Tibial nerve (tissue), 4 donors: ENCODE results near the gene IP6K1. TPM values are rescaled to one million over a fixed set of nuclear protein-coding genes. Genes with fewer than 3 reads are reported as not detected.

ENCODE experiments used
- DNase-seq, 2 donors: peaks; one replicate each; pipeline ENCODE4 v3.0.0-alpha.2; 2019; ENCODE audit warnings: low spot score in 2 of 2
- H3K27ac ChIP-seq, 4 donors: fragments of 200-600 bp; sonication (generic) in 3 of 4; one replicate each; pipeline ENCODE4 v1.5.1; 2017 to 2019; ENCODE audit warnings: mild to moderate bottlenecking in 1 of 4
- H3K27me3 ChIP-seq, 2 donors: fragments of 200-600 bp; sonication (generic) in 1 of 2; one replicate each; pipeline versions ENCODE4 v1.5.1 to v1.6.0; 2017 to 2019
- H3K36me3 ChIP-seq, 3 donors: fragments of 200-600 bp; sonication (generic); one replicate each; pipeline ENCODE4 v1.5.1; 2018 to 2019
- H3K4me1 ChIP-seq, 4 donors: fragments of 200-600 bp; sonication (generic) in 3 of 4; one replicate each; pipeline ENCODE4 v1.5.1; 2017 to 2019
- H3K4me3 ChIP-seq, 4 donors: fragments of 200-600 bp; sonication (generic) in 3 of 4; one replicate each; pipeline ENCODE4 v1.5.1; 2017 to 2019; ENCODE audit warnings: mild to moderate bottlenecking in 1 of 4, moderate library complexity in 1 of 4
- H3K9me3 ChIP-seq, 4 donors: fragments of 200-600 bp; sonication (generic) in 3 of 4; one replicate each; pipeline ENCODE4 v1.5.1; 2017 to 2019
- CTCF ChIP-seq, 5 experiments: fragments of 200-600 bp in 3 of 5; fragments of 450-650 bp in 2 of 5; sonication (generic) in 3 of 5; IDR thresholded peaks; one replicate each; pipeline ENCODE4 v1.5.1; 2016 to 2019; ENCODE audit warnings: antibody characterized with exemption in 5 of 5, mild to moderate bottlenecking in 3 of 5, moderate library complexity in 2 of 5
- EP300 ChIP-seq, 2 donors: sonication (generic); formaldehyde crosslinking; IDR thresholded peaks; one replicate each; pipeline ENCODE4 v1.6.1; 2017; ENCODE audit warnings: antibody characterized with exemption in 2 of 2, mild to moderate bottlenecking in 1 of 2
- POLR2A ChIP-seq, 2 donors: fragments of 450-650 bp; IDR thresholded peaks; one replicate each; pipeline ENCODE4 v1.6.1; 2017; ENCODE audit warnings: antibody characterized with exemption in 2 of 2, mild to moderate bottlenecking in 2 of 2, moderate library complexity in 2 of 2
- WGBS, 2 donors: methylation state at CpG; one replicate each; pipeline ENCODE4 v1.1.5; 2018; 5-methylcytosine and 5-hydroxymethylcytosine counted together
- total RNA-seq, 4 donors: library from RNA; depleted of rRNA; stranded (reverse); fragments of >200 nt; gene quantifications; one replicate each; pipeline ENCODE4 v1.1.0, GENCODE V29; 2016

The IP6K1 gene
- total RNA-seq, 4 donors from 2014 or later, result 43.2 to 77.5 (median 50.7) TPM

GRCh38 chr3:49723628-49724551 is 62.5 kb downstream of the IP6K1 start, which contains the start of gene GMPPB:
Gene GMPPB (minus strand): TSS chr3:49723951. CDS start chr3:49723726, 225 bp downstream.
- Histone ChIP-seq H3K36me3 (peaks cover 0 to 58% (median 0%) of the 10 kb centered on the region in 3 donors), H3K4me1 (peaks cover 0 to 47% (median 21%) of the 10 kb centered on the region in 4 donors)

GRCh38 chr3:49723296-49723627 is 63.1 kb downstream of the IP6K1 start:
- Histone ChIP-seq H3K4me1 (peaks cover 0 to 54% (median 24%) of the 10 kb centered on the region in 4 donors), H3K36me3 (peaks cover 0 to 51% (median 0%) of the 10 kb centered on the region in 3 donors), H3K9me3 (no peaks in the 10 kb centered on the region), H3K27me3 (no peaks in the 10 kb centered on the region), H3K4me3 (peak overlapping the region; percentile 74 to 98 (median 94)), H3K27ac (peak overlapping the region; percentile 77 to 96 (median 92))
- peak in 1 of 2 donors; percentile 23 for DNase-seq
- 0 to 4% methylated on average over 9 to 11 of the region's 20 CpGs for WGBS, 2 donors
- no peak for TF ChIP-seq EP300 (IDR thresholded peaks at IDR 0.05)
- no peak for TF ChIP-seq CTCF (IDR thresholded peaks at IDR 0.05)
- TF ChIP-seq POLR2A (IDR thresholded peaks at IDR 0.05), result no peak

More at GRCh38 chr3:49723628-49724551, 62.5 kb downstream of the IP6K1 start, which contains the start of gene GMPPB:
- TF ChIP-seq EP300 (IDR thresholded peaks at IDR 0.05), result peak; percentile 67 to 82
- peak in 1 of 5 experiments; percentile 41 for TF ChIP-seq CTCF (IDR thresholded peaks at IDR 0.05)
- TF ChIP-seq POLR2A (IDR thresholded peaks at IDR 0.05), result peak; percentile 9 to 63
- peak; percentile 90 to 94 for DNase-seq
- Histone ChIP-seq H3K27ac (peak within 1 kb of the TSS; percentile 77 to 96 (median 92)), H3K4me3 (peak within 1 kb of the TSS; percentile 74 to 98 (median 94)), H3K9me3 (no peaks in the 10 kb centered on the region), H3K27me3 (no peaks in the 10 kb centered on the region)
- 0 to 1% methylated on average over 22 to 31 of the region's 102 CpGs for WGBS, 2 donors

- peaks cover 0 to 49% (median 0%) of the 10 kb centered on the region in 3 donors for H3K36me3 ChIP-seq
- DNase-seq, result peak in 1 of 2 donors; percentile 10
- H3K4me3 ChIP-seq, result peak overlapping the region; percentile 74 to 98 (median 94)
- H3K9me3 ChIP-seq, result no peaks in the 10 kb centered on the region
- H3K27me3 ChIP-seq, result no peaks in the 10 kb centered on the region
- WGBS, 2 donors, result 45 to 52% methylated on average over 8 of the region's 8 CpGs
- TF ChIP-seq POLR2A (IDR thresholded peaks at IDR 0.05) (no peak), EP300 (IDR thresholded peaks at IDR 0.05) (no peak)
- H3K27ac ChIP-seq, result peak overlapping the region; percentile 77 to 96 (median 92)
- peaks cover 0 to 55% (median 24%) of the 10 kb centered on the region in 4 donors for H3K4me1 ChIP-seq
Measured at GRCh38 chr3:49722896-49723295, 63.4 kb downstream of the IP6K1 start.

- no peaks in the 10 kb centered on the region for H3K27me3 ChIP-seq
- H3K27ac ChIP-seq, result peak overlapping the region in 1 of 4 donors; percentile 96
- no peaks in the 10 kb centered on the region for H3K9me3 ChIP-seq
- TF ChIP-seq EP300 (IDR thresholded peaks at IDR 0.05) (no peak), POLR2A (IDR thresholded peaks at IDR 0.05) (no peak), CTCF (IDR thresholded peaks at IDR 0.05) (no peak)
- 81% methylated on average over 23 to 25 of the region's 26 CpGs for WGBS, 2 donors
- DNase-seq, result peak in 1 of 2 donors; percentile 11
- peak overlapping the region in 1 of 4 donors; percentile 98 for H3K4me3 ChIP-seq
- H3K36me3 ChIP-seq, result peaks cover 0 to 49% (median 0%) of the 10 kb centered on the region in 3 donors
- H3K4me1 ChIP-seq, result peaks cover 0 to 55% (median 24%) of the 10 kb centered on the region in 4 donors
Measured at GRCh38 chr3:49721896-49722781, 64.2 kb downstream of the IP6K1 start.

- no peak overlapping the region for H3K27ac ChIP-seq
- no peaks in the 10 kb centered on the region for H3K9me3 ChIP-seq
- peaks cover 0 to 55% (median 24%) of the 10 kb centered on the region in 4 donors for H3K4me1 ChIP-seq
- DNase-seq, result no peak
- no peaks in the 10 kb centered on the region for H3K27me3 ChIP-seq
- no peak overlapping the region for H3K4me3 ChIP-seq
- WGBS, 2 donors, result 68 to 82% methylated on average over 9 of the region's 9 CpGs
- peaks cover 0 to 49% (median 0%) of the 10 kb centered on the region in 3 donors for H3K36me3 ChIP-seq
- no peak for TF ChIP-seq EP300 (IDR thresholded peaks at IDR 0.05)
- TF ChIP-seq CTCF (IDR thresholded peaks at IDR 0.05), result no peak
- TF ChIP-seq POLR2A (IDR thresholded peaks at IDR 0.05), result no peak
Measured at GRCh38 chr3:49721596-49721895, 64.8 kb downstream of the IP6K1 start.
